Transverse colon (tissue), 4 donors: ENCODE data around the gene LHFPL6.

Source experiments
- CTCF ChIP-seq, 5 experiments: fragments of 200-600 bp in 3 of 5; fragments of 450-650 bp in 2 of 5; sonication (generic) in 3 of 5; IDR thresholded peaks; 1 replicate in 2 of 5; 2 replicates in 3 of 5; pipeline ENCODE4 v1.5.1; 2016 to 2017; ENCODE audit warnings: antibody characterized with exemption in 5 of 5, inconsistent platforms in 3 of 5, mild to moderate bottlenecking in 2 of 5, moderate library complexity in 1 of 5
- EP300 ChIP-seq: sonication (generic); formaldehyde crosslinking; IDR thresholded peaks from one replicate; pipeline ENCODE4 v1.6.1; 2017; ENCODE audit warnings: antibody characterized with exemption, low read depth
- POLR2A ChIP-seq: fragments of 450-650 bp; IDR thresholded peaks from one replicate; pipeline ENCODE4 v1.6.1; 2016; ENCODE audit warnings: antibody characterized with exemption, mild to moderate bottlenecking, moderate library complexity
- POLR2AphosphoS5 ChIP-seq, 3 donors: sonication (generic); formaldehyde crosslinking; IDR thresholded peaks; one replicate each; pipeline ENCODE4 v1.6.1; 2016; ENCODE audit warnings: antibody characterized with exemption in 3 of 3

GRCh38 chr13:39451301-39451700 is 151.7 kb downstream of the LHFPL6 start:
- no peak for TF ChIP-seq POLR2AphosphoS5 (IDR thresholded peaks at IDR 0.05)
- no peak for TF ChIP-seq CTCF (IDR thresholded peaks at IDR 0.05)
- no peak for TF ChIP-seq POLR2A
- TF ChIP-seq EP300, result no peak
